Cardiac muscle cell (in vitro differentiated cells and primary cell): Measurements from ENCODE around the gene CARS1. TPM values are rescaled to one million over a fixed set of nuclear protein-coding genes. Genes with fewer than 3 reads are reported as not detected.

Experiments
- DNase-seq, 2 donors: peaks; one replicate each; pipeline versions ENCODE4 v3.0.0 to v3.0.0-alpha.2; 2010 to 2017; ENCODE audit warnings: low read depth in 1 of 2, low spot score in 1 of 2
- H3K27ac ChIP-seq: fragments of 200-600 bp; sonication (generic); 2 replicates; pipeline ENCODE4 v1.5.1; 2016
- H3K27me3 ChIP-seq: fragments of 200-600 bp; sonication (generic); 2 replicates; pipeline ENCODE4 v1.6.0; 2016; ENCODE audit warnings: control low read depth
- H3K36me3 ChIP-seq: fragments of 200-600 bp; sonication (generic); 2 replicates; pipeline ENCODE4 v1.5.1; 2016; ENCODE audit warnings: control low read depth
- H3K4me1 ChIP-seq: fragments of 200-600 bp; sonication (generic); 2 replicates; pipeline ENCODE4 v1.8.1; 2017; ENCODE audit warnings: low read depth, mild to moderate bottlenecking, mixed run types
- H3K4me3 ChIP-seq: fragments of 200-600 bp; sonication (generic); 2 replicates; pipeline ENCODE4 v1.5.1; 2016; ENCODE audit warnings: mild to moderate bottlenecking
- H3K9me3 ChIP-seq: fragments of 200-600 bp; sonication (generic); 2 replicates; pipeline ENCODE4 v1.5.1; 2017; ENCODE audit warnings: low read depth, mild to moderate bottlenecking, control low read depth
- polyA plus RNA-seq: library from polyadenylated mRNA; unstranded; fragments of >200 nt; fragmentation: Nextera tagmentation; extraction: Ambion mirVana; gene quantifications from 2 replicates; pipeline ENCODE4 v1.2.1, GENCODE V29; 2016
- total RNA-seq: library from RNA; depleted of rRNA; stranded (reverse); fragments of >200 nt; gene quantifications from 2 replicates; pipeline ENCODE4 v1.2.3, GENCODE V29; 2016
- TF ChIP-seq, protein P1 (sequence below): IDR thresholded peaks from 2 replicates; pipeline ENCODE4 v1.5.1; 2012; ENCODE audit warnings: low read depth, mild to moderate bottlenecking, low read length

CARS1 gene
- total and polyA plus RNA-seq, 2 experiments from 2014 or later = 18.5 to 24.2 TPM

DNA sequence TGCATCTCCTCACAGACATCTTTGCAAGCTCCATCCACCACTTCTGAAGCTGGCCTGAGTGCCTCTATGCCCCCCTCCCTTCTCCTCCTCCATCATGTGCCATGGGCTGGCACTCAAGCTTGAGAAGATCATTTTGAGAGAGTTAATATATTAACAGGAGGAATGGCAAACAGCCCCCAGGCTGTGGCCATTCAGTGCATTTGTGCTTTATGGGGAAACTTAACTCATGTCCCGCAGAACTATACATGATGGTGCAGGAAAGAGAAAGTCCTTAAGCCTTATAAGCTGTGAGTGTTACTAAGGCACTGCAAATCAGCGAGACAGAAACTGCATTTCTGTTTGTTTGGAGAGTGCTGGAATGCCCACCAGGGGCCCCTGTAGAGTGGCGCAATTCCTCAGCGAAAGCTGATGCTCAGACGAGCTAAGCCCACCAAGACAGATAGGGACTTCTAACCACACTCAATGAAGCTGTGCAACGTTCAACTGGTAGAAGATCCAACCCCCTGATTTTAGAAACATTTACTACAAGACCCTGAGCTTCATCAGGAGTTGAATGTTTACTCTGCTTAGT, 101.2 kb downstream of the CARS1 start:
- Histone ChIP-seq H3K27ac (peak overlapping the region; percentile 39), H3K4me1 (peaks cover 18% of the 10 kb centered on the region), H3K4me3 (no peak overlapping the region), H3K27me3 (no peaks in the 10 kb centered on the region), H3K9me3 (no peaks in the 10 kb centered on the region), H3K36me3 (peaks cover 73% of the 10 kb centered on the region)
- DNase-seq = no peak
- TF ChIP-seq, protein P1, sequence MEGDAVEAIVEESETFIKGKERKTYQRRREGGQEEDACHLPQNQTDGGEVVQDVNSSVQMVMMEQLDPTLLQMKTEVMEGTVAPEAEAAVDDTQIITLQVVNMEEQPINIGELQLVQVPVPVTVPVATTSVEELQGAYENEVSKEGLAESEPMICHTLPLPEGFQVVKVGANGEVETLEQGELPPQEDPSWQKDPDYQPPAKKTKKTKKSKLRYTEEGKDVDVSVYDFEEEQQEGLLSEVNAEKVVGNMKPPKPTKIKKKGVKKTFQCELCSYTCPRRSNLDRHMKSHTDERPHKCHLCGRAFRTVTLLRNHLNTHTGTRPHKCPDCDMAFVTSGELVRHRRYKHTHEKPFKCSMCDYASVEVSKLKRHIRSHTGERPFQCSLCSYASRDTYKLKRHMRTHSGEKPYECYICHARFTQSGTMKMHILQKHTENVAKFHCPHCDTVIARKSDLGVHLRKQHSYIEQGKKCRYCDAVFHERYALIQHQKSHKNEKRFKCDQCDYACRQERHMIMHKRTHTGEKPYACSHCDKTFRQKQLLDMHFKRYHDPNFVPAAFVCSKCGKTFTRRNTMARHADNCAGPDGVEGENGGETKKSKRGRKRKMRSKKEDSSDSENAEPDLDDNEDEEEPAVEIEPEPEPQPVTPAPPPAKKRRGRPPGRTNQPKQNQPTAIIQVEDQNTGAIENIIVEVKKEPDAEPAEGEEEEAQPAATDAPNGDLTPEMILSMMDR = no peak

DNA sequence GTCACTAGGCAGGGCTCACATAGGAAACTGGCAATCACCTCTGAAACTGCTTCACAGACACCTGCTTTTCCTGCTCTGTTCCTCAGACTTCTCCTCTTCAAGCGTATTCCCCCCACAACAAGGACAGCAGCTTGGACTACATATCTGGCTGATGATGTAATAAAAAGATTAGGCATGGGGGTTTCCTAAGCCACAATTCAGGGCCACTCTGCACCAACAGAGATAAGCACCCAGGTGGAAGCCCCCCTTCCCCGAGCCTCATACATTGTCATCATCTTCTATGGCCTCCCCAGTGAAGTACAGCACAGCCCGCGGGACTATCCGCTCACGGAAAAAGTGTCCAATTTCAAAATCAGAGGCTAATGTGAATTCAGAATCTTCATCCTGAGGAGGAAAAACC, 103.0 kb downstream of the CARS1 start:
- H3K4me3 ChIP-seq = no peak overlapping the region
- no peak overlapping the region for H3K27ac ChIP-seq
- TF ChIP-seq, protein P1 = no peak
- peaks cover 82% of the 10 kb centered on the region for H3K36me3 ChIP-seq
- no peaks in the 10 kb centered on the region for H3K9me3 ChIP-seq
- H3K27me3 ChIP-seq = no peaks in the 10 kb centered on the region
- no peak for DNase-seq
- H3K4me1 ChIP-seq = peaks cover 2% of the 10 kb centered on the region

DNA sequence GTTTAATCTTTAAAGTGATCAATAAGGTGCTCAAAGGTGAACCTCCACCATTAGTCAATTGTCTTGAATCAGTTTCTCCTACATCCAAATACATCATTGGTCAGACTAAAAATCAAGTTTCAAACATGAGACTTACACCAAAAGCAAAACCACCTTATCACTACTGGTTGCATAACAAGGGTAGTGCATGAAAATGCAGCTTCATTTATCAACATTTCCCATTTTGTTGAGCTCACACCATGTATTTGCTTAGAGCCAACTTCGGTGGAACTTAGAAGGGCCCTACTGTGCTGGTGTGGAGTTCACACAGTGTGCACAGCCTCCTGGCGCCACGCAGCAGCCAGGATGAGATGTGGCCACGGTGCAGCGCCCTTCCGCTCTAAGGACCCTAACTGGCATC, 104.9 kb downstream of the CARS1 start:
- Histone ChIP-seq H3K27ac (no peak overlapping the region), H3K4me1 (no peaks in the 10 kb centered on the region), H3K36me3 (peaks cover 71% of the 10 kb centered on the region), H3K9me3 (no peaks in the 10 kb centered on the region), H3K4me3 (no peak overlapping the region), H3K27me3 (no peaks in the 10 kb centered on the region)
- TF ChIP-seq, protein P1 = no peak
- peak in 1 of 2 donors; percentile 22 for DNase-seq

DNA sequence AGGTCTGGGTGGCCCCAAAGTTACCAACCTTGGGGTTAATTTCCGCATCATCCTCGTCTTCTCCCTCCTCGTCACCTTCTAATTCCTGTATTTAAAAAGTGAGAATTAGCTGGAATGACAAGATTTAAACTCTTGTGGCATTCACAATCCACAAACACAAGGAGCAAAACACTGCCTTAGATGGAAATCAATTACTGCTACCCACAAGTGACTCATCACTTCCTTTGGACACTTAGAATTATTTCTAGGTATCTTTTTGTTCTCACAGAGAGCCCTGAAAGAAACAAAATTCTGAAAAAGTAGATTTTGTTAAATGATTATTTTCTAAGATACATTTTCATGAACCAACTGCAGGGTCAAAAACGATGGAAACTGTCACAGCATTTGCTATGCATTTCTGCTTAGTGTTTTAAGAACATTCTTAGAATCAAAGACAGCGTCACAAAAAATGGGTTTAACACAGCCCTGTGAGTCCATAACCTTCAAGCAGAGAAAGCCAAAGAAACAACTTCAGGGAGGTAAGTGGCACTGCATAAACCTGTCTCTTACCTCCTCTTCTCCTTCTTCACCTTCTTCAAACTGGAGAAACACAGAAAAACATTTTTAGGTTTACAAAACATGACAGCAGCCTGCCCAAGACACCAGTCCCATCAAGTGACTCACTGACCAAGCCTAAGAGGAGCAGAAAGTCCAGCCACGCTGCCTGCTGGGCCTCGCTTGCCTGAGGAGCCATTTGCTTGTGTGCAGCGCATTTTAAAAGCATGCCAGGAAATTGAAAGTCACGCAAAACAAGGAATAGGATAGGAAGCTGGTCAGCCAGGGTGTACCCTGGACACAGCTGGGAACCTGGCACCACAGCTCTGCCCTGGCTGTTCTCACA, 105.8 kb downstream of the CARS1 start:
- Histone ChIP-seq H3K27ac (no peak overlapping the region), H3K4me3 (no peak overlapping the region), H3K9me3 (no peaks in the 10 kb centered on the region), H3K4me1 (no peaks in the 10 kb centered on the region), H3K36me3 (peaks cover 63% of the 10 kb centered on the region), H3K27me3 (no peaks in the 10 kb centered on the region)
- TF ChIP-seq, protein P1 = no peak
- peak in 1 of 2 donors; percentile 52 for DNase-seq

Other genes starting within 250 kb of the CARS1 start
- gene CDKN1C, start 171.6 kb downstream of the CARS1 start, total RNA-seq = 108 and 127 TPM in 2 replicates
- gene CDKN1C, start 171.6 kb downstream of the CARS1 start, polyA plus RNA-seq = 64.6 and 96.7 TPM in 2 replicates
- 1.1 TPM in 1 of 2 replicates, not detected in the other for gene PHLDA2, start 128.0 kb downstream of the CARS1 start, total RNA-seq
- gene PHLDA2, start 128.0 kb downstream of the CARS1 start, polyA plus RNA-seq = 0.73 and 3.8 TPM in 2 replicates
- gene NAP1L4, start 65.1 kb downstream of the CARS1 start, total RNA-seq = 132 and 150 TPM in 2 replicates
- 250 and 254 TPM in 2 replicates for gene NAP1L4, start 65.1 kb downstream of the CARS1 start, polyA plus RNA-seq
- gene OSBPL5, start 107.9 kb upstream of the CARS1 start, total RNA-seq = 29.4 and 33.9 TPM in 2 replicates
- 19.3 and 20.9 TPM in 2 replicates for gene OSBPL5, start 107.9 kb upstream of the CARS1 start, polyA plus RNA-seq
- not detected in 2 replicates for gene MRGPRG, start 161.4 kb upstream of the CARS1 start, total RNA-seq
- not detected in 2 replicates for gene MRGPRG, start 161.4 kb upstream of the CARS1 start, polyA plus RNA-seq
- gene MRGPRE, start 175.0 kb upstream of the CARS1 start, total RNA-seq = not detected in 2 replicates
- not detected in 2 replicates for gene MRGPRE, start 175.0 kb upstream of the CARS1 start, polyA plus RNA-seq